ENCODE results near the gene HSP90AB1. TPM values are rescaled to one million over a fixed set of nuclear protein-coding genes. Genes with fewer than 3 reads are reported as not detected.
A peak's percentile ranks its signal among the peaks of the same experiment; 100 is the strongest.

HSP90AB1 gene
- total and polyA plus RNA-seq, 9 of the 15 experiments (the other 6 are each of a cell fraction or from before 2014, with no cell fraction given): 1,780 to 3,358 (median 2,262) TPM

DNA sequence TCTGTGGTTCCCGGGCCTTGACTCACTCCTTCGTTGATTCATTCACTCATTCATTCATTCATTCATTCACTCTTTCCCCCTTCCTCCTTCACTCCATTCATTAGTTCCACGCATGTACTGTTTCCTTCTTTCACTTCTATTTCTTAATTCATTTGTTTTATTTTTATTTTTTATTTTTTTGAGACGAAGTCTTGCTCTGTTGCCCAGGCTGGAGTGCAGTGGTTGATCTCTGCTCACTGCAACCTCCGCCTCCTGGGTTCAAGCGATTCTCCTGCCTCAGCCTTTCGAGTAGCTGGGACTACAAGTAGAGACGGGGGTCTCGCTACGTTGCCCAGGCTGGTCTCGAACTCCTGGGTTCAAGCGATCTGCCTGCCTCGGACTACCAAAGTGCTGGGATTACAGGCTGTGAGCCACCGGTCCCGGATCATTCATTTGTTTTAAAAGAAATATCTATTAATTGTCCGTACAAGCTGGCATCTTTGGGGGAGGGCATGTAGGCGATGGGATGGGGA is 18.9 kb downstream of the HSP90AB1 start (continued):
- TF ChIP-seq, protein P1, sequence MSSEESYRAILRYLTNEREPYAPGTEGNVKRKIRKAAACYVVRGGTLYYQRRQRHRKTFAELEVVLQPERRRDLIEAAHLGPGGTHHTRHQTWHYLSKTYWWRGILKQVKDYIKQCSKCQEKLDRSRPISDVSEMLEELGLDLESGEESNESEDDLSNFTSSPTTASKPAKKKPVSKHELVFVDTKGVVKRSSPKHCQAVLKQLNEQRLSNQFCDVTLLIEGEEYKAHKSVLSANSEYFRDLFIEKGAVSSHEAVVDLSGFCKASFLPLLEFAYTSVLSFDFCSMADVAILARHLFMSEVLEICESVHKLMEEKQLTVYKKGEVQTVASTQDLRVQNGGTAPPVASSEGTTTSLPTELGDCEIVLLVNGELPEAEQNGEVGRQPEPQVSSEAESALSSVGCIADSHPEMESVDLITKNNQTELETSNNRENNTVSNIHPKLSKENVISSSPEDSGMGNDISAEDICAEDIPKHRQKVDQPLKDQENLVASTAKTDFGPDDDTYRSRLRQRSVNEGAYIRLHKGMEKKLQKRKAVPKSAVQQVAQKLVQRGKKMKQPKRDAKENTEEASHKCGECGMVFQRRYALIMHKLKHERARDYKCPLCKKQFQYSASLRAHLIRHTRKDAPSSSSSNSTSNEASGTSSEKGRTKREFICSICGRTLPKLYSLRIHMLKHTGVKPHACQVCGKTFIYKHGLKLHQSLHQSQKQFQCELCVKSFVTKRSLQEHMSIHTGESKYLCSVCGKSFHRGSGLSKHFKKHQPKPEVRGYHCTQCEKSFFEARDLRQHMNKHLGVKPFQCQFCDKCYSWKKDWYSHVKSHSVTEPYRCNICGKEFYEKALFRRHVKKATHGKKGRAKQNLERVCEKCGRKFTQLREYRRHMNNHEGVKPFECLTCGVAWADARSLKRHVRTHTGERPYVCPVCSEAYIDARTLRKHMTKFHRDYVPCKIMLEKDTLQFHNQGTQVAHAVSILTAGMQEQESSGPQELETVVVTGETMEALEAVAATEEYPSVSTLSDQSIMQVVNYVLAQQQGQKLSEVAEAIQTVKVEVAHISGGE (CRISPR knock-in tag; IDR thresholded peaks at IDR 0.05): no peak
- TF ChIP-seq SAFB (IDR thresholded peaks at IDR 0.05; ENCODE audit: borderline replicate concordance, low read depth, low read length) (no peak), KDM2B (CRISPR knock-in tag; IDR thresholded peaks at IDR 0.05) (no peak), TCF7 (IDR thresholded peaks at IDR 0.05; ENCODE audit: borderline replicate concordance) (no peak), ETV1 (tag; conservative IDR thresholded peaks at IDR 0.05; ENCODE audit: low read depth) (peak; percentile 48; the same call in 1 of the 2 replicates), NFATC3 (IDR thresholded peaks at IDR 0.05) (peak; percentile 78; the same call in 1 of the 2 replicates), ZNF79 (CRISPR knock-in tag; IDR thresholded peaks at IDR 0.05; ENCODE audit: low read depth) (no peak), ZNF274 (IDR thresholded peaks at IDR 0.05; ENCODE audit: borderline replicate concordance, low read depth, low read length) (no peak), XRCC3 (IDR thresholded peaks at IDR 0.05) (no peak), ARHGAP35 (IDR thresholded peaks at IDR 0.05; ENCODE audit: partially characterized antibody) (no peak), CEBPB (tag; IDR thresholded peaks at IDR 0.05) (no peak)
- TF ChIP-seq, protein P2, sequence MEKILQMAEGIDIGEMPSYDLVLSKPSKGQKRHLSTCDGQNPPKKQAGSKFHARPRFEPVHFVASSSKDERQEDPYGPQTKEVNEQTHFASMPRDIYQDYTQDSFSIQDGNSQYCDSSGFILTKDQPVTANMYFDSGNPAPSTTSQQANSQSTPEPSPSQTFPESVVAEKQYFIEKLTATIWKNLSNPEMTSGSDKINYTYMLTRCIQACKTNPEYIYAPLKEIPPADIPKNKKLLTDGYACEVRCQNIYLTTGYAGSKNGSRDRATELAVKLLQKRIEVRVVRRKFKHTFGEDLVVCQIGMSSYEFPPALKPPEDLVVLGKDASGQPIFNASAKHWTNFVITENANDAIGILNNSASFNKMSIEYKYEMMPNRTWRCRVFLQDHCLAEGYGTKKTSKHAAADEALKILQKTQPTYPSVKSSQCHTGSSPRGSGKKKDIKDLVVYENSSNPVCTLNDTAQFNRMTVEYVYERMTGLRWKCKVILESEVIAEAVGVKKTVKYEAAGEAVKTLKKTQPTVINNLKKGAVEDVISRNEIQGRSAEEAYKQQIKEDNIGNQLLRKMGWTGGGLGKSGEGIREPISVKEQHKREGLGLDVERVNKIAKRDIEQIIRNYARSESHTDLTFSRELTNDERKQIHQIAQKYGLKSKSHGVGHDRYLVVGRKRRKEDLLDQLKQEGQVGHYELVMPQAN (IDR thresholded peaks at IDR 0.05; ENCODE audit: borderline replicate concordance): peak; percentile 57; the same call in 1 of the 2 replicates
- TF ChIP-seq, protein P3, sequence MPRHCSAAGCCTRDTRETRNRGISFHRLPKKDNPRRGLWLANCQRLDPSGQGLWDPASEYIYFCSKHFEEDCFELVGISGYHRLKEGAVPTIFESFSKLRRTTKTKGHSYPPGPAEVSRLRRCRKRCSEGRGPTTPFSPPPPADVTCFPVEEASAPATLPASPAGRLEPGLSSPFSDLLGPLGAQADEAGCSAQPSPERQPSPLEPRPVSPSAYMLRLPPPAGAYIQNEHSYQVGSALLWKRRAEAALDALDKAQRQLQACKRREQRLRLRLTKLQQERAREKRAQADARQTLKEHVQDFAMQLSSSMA (CRISPR knock-in tag; IDR thresholded peaks at IDR 0.05): no peak
- TF ChIP-seq, protein P4, sequence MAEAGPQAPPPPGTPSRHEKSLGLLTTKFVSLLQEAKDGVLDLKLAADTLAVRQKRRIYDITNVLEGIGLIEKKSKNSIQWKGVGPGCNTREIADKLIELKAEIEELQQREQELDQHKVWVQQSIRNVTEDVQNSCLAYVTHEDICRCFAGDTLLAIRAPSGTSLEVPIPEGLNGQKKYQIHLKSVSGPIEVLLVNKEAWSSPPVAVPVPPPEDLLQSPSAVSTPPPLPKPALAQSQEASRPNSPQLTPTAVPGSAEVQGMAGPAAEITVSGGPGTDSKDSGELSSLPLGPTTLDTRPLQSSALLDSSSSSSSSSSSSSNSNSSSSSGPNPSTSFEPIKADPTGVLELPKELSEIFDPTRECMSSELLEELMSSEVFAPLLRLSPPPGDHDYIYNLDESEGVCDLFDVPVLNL (CRISPR knock-in tag; IDR thresholded peaks at IDR 0.05; ENCODE audit: low read depth): no peak
- TF ChIP-seq, protein P5, sequence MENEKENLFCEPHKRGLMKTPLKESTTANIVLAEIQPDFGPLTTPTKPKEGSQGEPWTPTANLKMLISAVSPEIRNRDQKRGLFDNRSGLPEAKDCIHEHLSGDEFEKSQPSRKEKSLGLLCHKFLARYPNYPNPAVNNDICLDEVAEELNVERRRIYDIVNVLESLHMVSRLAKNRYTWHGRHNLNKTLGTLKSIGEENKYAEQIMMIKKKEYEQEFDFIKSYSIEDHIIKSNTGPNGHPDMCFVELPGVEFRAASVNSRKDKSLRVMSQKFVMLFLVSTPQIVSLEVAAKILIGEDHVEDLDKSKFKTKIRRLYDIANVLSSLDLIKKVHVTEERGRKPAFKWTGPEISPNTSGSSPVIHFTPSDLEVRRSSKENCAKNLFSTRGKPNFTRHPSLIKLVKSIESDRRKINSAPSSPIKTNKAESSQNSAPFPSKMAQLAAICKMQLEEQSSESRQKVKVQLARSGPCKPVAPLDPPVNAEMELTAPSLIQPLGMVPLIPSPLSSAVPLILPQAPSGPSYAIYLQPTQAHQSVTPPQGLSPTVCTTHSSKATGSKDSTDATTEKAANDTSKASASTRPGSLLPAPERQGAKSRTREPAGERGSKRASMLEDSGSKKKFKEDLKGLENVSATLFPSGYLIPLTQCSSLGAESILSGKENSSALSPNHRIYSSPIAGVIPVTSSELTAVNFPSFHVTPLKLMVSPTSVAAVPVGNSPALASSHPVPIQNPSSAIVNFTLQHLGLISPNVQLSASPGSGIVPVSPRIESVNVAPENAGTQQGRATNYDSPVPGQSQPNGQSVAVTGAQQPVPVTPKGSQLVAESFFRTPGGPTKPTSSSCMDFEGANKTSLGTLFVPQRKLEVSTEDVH (IDR thresholded peaks at IDR 0.05; ENCODE audit: low read depth, partially characterized antibody): peak; percentile 52

Data from K562 (cell line).